Amygdala (tissue), 56 donors: Measurements from ENCODE around the gene CKM.
"Not testable (repeated sequence)": the region's sequence is repeated elsewhere in the genome, so short reads cannot be mapped to it uniquely, and the experiment has no call there.

Experiments used
- DNase-seq, 56 donors: peaks; one replicate each; lab custom pipeline; 2025; lab: John Stamatoyannopoulos, UW

The CKM gene

GRCh38 chr19:45349430-45349941 lies 26.8 kb upstream of the CKM start:
- DNase-seq: no peak

- DNase-seq: no peak
Measured at GRCh38 chr19:45349126-45349415, 26.4 kb upstream of the CKM start.

- no peak for DNase-seq
Measured at GRCh38 chr19:45348367-45349125, 25.9 kb upstream of the CKM start.

- DNase-seq: no peak
Measured at GRCh38 chr19:45347570-45348366, 25.1 kb upstream of the CKM start.

- no peak for DNase-seq
Measured at GRCh38 chr19:45346449-45346848, 23.8 kb upstream of the CKM start.

- no peak for DNase-seq
Measured at GRCh38 chr19:45345506-45345860, 22.8 kb upstream of the CKM start.

GRCh38 chr19:45344621-45345505 lies 22.2 kb upstream of the CKM start:
- no peak for DNase-seq

- DNase-seq: no peak
Measured at GRCh38 chr19:45342911-45343310, 20.2 kb upstream of the CKM start.

- DNase-seq: no peak
Measured at GRCh38 chr19:45340899-45341453, 18.3 kb upstream of the CKM start.

GRCh38 chr19:45340232-45340898 lies 17.7 kb upstream of the CKM start, which contains the start of gene KLC3:
KLC3 (plus strand) TSS chr19:45340750; CDS start chr19:45345542, 4,792 bp downstream.
- DNase-seq: no peak

GRCh38 chr19:45339629-45340028 lies 17.0 kb upstream of the CKM start:
- DNase-seq: no peak

- no peak for DNase-seq
Measured at GRCh38 chr19:45336696-45337251, 14.1 kb upstream of the CKM start.

- not testable (repeated sequence) for DNase-seq
Measured at GRCh38 chr19:45334881-45335280, 12.2 kb upstream of the CKM start.

GRCh38 chr19:45333609-45334303 lies 11.1 kb upstream of the CKM start:
- no peak for DNase-seq

- no peak for DNase-seq
Measured at GRCh38 chr19:45331411-45331810, 8.7 kb upstream of the CKM start.

GRCh38 chr19:45327404-45328143 lies 4.9 kb upstream of the CKM start:
- no peak for DNase-seq

- no peak for DNase-seq
Measured at GRCh38 chr19:45324349-45324907, 1.8 kb upstream of the CKM start.

GRCh38 chr19:45323671-45324081 lies 1.0 kb upstream of the CKM start:
- DNase-seq: peak in 4 of 56 donors; percentile 2 to 27 (median 14)
